ENCODE results near the gene GAGE12H.

The GAGE12H gene

GRCh38 chrX:49610718-49611310 is 31.1 kb downstream of the GAGE12H start:
- Histone ChIP-seq H3K27me3 (ENCODE audit: control insufficient read depth, insufficient read depth, low read length) (no peaks in the 10 kb centered on the region), H3K4me3 (ENCODE audit: low read length) (no peak overlapping the region), H3K4me1 (ENCODE audit: control insufficient read depth, insufficient read depth, low read length) (no peaks in the 10 kb centered on the region), H3K9ac (ENCODE audit: low read length) (no peak overlapping the region), H3K36me3 (ENCODE audit: control insufficient read depth, insufficient read depth, low read length) (no peaks in the 10 kb centered on the region), H3K9me3 (ENCODE audit: control insufficient read depth, low read length) (no peaks in the 10 kb centered on the region)

- Histone ChIP-seq H3K27me3 (ENCODE audit: control insufficient read depth, insufficient read depth, low read length) (no peaks in the 10 kb centered on the region), H3K9me3 (ENCODE audit: control insufficient read depth, low read length) (no peaks in the 10 kb centered on the region), H3K4me3 (ENCODE audit: low read length) (no peak overlapping the region), H3K4me1 (ENCODE audit: control insufficient read depth, insufficient read depth, low read length) (no peaks in the 10 kb centered on the region), H3K9ac (ENCODE audit: low read length) (no peak overlapping the region), H3K36me3 (ENCODE audit: control insufficient read depth, insufficient read depth, low read length) (no peaks in the 10 kb centered on the region)
Observed at GRCh38 chrX:49618574-49618973, 38.8 kb downstream of the GAGE12H start.

GRCh38 chrX:49627086-49627777 is 47.5 kb downstream of the GAGE12H start:
- H3K4me3 ChIP-seq (ENCODE audit: low read length): no peak overlapping the region
- H3K27me3 ChIP-seq (ENCODE audit: control insufficient read depth, insufficient read depth, low read length): no peaks in the 10 kb centered on the region
- H3K9ac ChIP-seq (ENCODE audit: low read length): no peak overlapping the region
- no peaks in the 10 kb centered on the region for H3K36me3 ChIP-seq (ENCODE audit: control insufficient read depth, insufficient read depth, low read length)
- no peaks in the 10 kb centered on the region for H3K9me3 ChIP-seq (ENCODE audit: control insufficient read depth, low read length)
- no peaks in the 10 kb centered on the region for H3K4me1 ChIP-seq (ENCODE audit: control insufficient read depth, insufficient read depth, low read length)
